OCI-LY3 (cell line): Measurements from ENCODE around the gene GSK3B.
"Not testable (repeated sequence)": the region's sequence is repeated elsewhere in the genome, so short reads cannot be mapped to it uniquely, and the experiment has no call there.

Experiments
- H2AFZ ChIP-seq: fragments of 200-600, 300-600 bp; shearing (Covaris generic); 2 replicates; pipeline ENCODE4 v1.6.0; 2014; ENCODE audit warnings: antibody characterized with exemption, low read depth, low read length
- H3K27ac ChIP-seq: fragments of 200-600, 300-600 bp; sonication (generic); 2 replicates; pipeline ENCODE4 v1.5.1; 2014; ENCODE audit warnings: mild to moderate bottlenecking, low read length, moderate library complexity, mixed read lengths
- H3K27me3 ChIP-seq: fragments of 200-600, 300-600 bp; sonication (generic); 2 replicates; pipeline ENCODE4 v1.6.1; 2014; ENCODE audit warnings: low read depth, low read length, mixed read lengths
- H3K36me3 ChIP-seq: fragments of 200-600, 300-600 bp; sonication (generic); replicated peaks from 2 replicates; pipeline ENCODE3; 2014; ENCODE audit warnings: low read depth, low read length, mixed read lengths
- H3K4me1 ChIP-seq: fragments of 300-600, 200-600 bp; sonication (generic); 2 replicates; pipeline ENCODE4 v1.6.1; 2014; ENCODE audit warnings: low read length, mixed read lengths
- H3K4me2 ChIP-seq: fragments of 200-600, 300-600 bp; sonication (generic); 2 replicates; pipeline ENCODE4 v1.6.1; 2014; ENCODE audit warnings: low read length, mixed read lengths
- H3K4me3 ChIP-seq: fragments of 300-600, 200-600 bp; sonication (generic); 2 replicates; pipeline ENCODE4 v1.5.1; 2014; ENCODE audit warnings: antibody characterized with exemption, mild to moderate bottlenecking, low read length, moderate library complexity
- H3K79me2 ChIP-seq: fragments of 300-600, 200-600 bp; shearing (Covaris generic); 2 replicates; pipeline ENCODE4 v1.6.1; 2014; ENCODE audit warnings: mild to moderate bottlenecking, low read length, mixed read lengths
- H3K9ac ChIP-seq: fragments of 300-600, 200-600 bp; shearing (Covaris generic); 2 replicates; pipeline ENCODE4 v1.6.0; 2014; ENCODE audit warnings: mild to moderate bottlenecking, low read length, moderate library complexity
- H3K9me3 ChIP-seq: fragments of 200-600, 300-600 bp; shearing (Covaris generic); 2 replicates; pipeline ENCODE4 v1.6.1; 2014; ENCODE audit warnings: low read length, mixed read lengths; ENCODE audit not compliant: insufficient read depth
- H4K20me1 ChIP-seq: fragments of 200-600, 300-600 bp; sonication (generic); 2 replicates; pipeline ENCODE4 v1.6.1; 2016; ENCODE audit warnings: low read length, mixed read lengths; ENCODE audit not compliant: insufficient read depth
- EZH2phosphoT487 ChIP-seq: fragments of 200-600 bp; shearing (Covaris generic); IDR thresholded peaks from 2 replicates; pipeline ENCODE4 v1.6.1; 2018; ENCODE audit warnings: antibody characterized with exemption, mixed run types, low read depth
- TF ChIP-seq, protein P1 (sequence below): fragments of 200-600, 300-600 bp; sonication (generic); IDR thresholded peaks from 2 replicates; pipeline ENCODE4 v1.5.1; 2014; ENCODE audit warnings: antibody characterized with exemption, low read length, low read depth

Gene GSK3B

DNA sequence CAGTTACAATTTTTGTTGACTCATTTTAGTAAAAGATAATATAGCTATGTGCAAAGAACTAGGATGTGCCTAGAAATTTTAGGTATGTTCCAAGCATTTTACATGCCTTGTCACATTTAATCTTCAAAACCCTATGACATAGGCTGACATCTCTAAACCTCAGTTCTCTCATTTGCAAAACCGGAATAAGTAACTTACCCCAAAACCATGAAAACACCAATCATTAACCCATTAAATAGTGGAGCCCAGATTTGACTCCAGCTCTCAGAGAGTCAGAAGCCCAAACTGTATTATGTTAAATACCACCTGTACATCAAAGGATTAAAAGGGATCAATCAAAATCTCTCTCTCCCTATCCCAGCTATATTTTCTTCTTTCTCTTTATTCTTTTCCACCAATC lies 36.6 kb downstream of the GSK3B start:
- Histone ChIP-seq H3K4me1 (peaks cover 5% of the 10 kb centered on the region), H4K20me1 (peaks cover 48% of the 10 kb centered on the region), H3K27me3 (no peaks in the 10 kb centered on the region), H2AFZ (no peak overlapping the region), H3K27ac (no peak overlapping the region), H3K36me3 (peaks cover 15% of the 10 kb centered on the region), H3K4me2 (no peak overlapping the region), H3K9me3 (no peaks in the 10 kb centered on the region), H3K79me2 (peaks cover 83% of the 10 kb centered on the region), H3K9ac (no peak overlapping the region), H3K4me3 (no peak overlapping the region)
- TF ChIP-seq, protein P1, sequence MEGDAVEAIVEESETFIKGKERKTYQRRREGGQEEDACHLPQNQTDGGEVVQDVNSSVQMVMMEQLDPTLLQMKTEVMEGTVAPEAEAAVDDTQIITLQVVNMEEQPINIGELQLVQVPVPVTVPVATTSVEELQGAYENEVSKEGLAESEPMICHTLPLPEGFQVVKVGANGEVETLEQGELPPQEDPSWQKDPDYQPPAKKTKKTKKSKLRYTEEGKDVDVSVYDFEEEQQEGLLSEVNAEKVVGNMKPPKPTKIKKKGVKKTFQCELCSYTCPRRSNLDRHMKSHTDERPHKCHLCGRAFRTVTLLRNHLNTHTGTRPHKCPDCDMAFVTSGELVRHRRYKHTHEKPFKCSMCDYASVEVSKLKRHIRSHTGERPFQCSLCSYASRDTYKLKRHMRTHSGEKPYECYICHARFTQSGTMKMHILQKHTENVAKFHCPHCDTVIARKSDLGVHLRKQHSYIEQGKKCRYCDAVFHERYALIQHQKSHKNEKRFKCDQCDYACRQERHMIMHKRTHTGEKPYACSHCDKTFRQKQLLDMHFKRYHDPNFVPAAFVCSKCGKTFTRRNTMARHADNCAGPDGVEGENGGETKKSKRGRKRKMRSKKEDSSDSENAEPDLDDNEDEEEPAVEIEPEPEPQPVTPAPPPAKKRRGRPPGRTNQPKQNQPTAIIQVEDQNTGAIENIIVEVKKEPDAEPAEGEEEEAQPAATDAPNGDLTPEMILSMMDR, result no peak
- TF ChIP-seq EZH2phosphoT487, result no peak

DNA sequence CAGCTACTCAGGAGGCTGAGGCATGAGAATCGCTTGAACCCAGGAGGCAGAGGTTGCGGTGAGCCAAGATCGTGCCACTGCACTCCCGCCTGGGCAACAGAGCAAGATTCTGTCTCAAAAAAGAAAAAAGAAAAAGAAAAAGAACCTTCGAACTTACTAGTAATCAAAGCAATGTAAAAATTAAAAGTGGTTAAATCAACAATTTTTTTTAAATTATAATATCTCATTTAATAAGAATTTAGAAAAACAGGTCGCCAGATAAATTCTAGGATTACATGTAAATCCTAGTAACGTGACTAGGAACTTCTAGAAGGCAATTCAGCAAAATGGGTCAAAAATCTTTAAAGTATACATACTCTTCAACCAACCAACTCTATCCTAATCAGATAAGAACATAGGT lies 37.2 kb downstream of the GSK3B start:
- Histone ChIP-seq H3K27ac (no peak overlapping the region), H3K4me1 (peaks cover 7% of the 10 kb centered on the region), H3K4me3 (no peak overlapping the region), H3K27me3 (no peaks in the 10 kb centered on the region), H3K9ac (no peak overlapping the region), H3K79me2 (peaks cover 82% of the 10 kb centered on the region), H3K36me3 (peaks cover 15% of the 10 kb centered on the region), H4K20me1 (peaks cover 47% of the 10 kb centered on the region), H2AFZ (no peak overlapping the region), H3K9me3 (no peaks in the 10 kb centered on the region), H3K4me2 (no peak overlapping the region)
- TF ChIP-seq, protein P1, result no peak
- TF ChIP-seq EZH2phosphoT487, result no peak

DNA sequence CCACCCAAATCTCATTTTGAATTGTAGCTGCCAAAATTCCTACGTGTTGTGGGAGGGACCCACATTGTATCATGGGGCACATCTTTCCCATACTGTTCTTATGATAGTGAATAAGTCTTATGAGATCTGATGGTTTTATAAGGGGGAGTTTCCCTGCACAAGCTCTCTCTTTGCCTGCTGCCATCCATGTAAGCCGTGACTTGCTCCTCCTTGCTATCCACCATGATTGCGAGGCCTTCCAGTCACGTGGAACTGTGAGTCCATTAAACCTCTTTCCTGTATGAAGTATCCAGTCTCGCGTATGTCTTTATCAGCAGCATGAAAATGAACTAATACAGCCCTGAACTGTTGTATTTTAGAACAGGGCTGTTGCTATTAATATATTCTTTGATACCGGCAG lies 40.6 kb downstream of the GSK3B start:
- H2AFZ ChIP-seq, H3K4me3 ChIP-seq, H3K9me3 ChIP-seq, H3K27ac ChIP-seq, H3K27me3 ChIP-seq, H3K4me2 ChIP-seq, H3K9ac ChIP-seq, H3K4me1 ChIP-seq: not testable (repeated sequence)
- peaks cover 76% of the 10 kb centered on the region for H3K79me2 ChIP-seq
- peaks cover 15% of the 10 kb centered on the region for H3K36me3 ChIP-seq
- peaks cover 45% of the 10 kb centered on the region for H4K20me1 ChIP-seq

DNA sequence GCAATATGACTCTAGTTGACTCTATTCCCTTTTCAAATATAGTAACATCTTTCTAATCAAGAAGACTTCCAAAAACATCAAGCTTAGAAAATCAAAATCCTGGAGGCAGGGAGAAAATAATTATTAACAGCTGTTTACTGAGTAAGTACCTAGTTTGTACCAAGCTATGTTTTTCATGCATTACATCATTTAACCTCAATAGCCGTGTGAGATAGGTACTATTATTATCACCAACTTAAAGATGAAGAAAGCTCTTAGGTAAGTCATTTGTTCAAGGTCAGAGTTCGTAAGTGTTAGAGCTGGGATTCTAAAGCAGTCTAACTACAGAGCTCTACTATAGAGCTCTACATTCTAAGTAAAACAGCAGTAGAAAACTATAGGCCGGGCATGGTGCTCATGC lies 41.6 kb downstream of the GSK3B start:
- no peak overlapping the region for H2AFZ ChIP-seq
- H3K4me2 ChIP-seq, result no peak overlapping the region
- H3K27ac ChIP-seq, result no peak overlapping the region
- TF ChIP-seq EZH2phosphoT487, result no peak
- TF ChIP-seq, protein P1, result no peak
- no peak overlapping the region for H3K4me3 ChIP-seq
- 0 out of 2 replicates have a peak, but pooled peaks cover 2% of the 10 kb centered on the region for H3K4me1 ChIP-seq
- H3K36me3 ChIP-seq, result peaks cover 16% of the 10 kb centered on the region
- peaks cover 79% of the 10 kb centered on the region for H3K79me2 ChIP-seq
- peaks cover 50% of the 10 kb centered on the region for H4K20me1 ChIP-seq
- no peak overlapping the region for H3K9ac ChIP-seq
- no peaks in the 10 kb centered on the region for H3K9me3 ChIP-seq
- no peaks in the 10 kb centered on the region for H3K27me3 ChIP-seq

DNA sequence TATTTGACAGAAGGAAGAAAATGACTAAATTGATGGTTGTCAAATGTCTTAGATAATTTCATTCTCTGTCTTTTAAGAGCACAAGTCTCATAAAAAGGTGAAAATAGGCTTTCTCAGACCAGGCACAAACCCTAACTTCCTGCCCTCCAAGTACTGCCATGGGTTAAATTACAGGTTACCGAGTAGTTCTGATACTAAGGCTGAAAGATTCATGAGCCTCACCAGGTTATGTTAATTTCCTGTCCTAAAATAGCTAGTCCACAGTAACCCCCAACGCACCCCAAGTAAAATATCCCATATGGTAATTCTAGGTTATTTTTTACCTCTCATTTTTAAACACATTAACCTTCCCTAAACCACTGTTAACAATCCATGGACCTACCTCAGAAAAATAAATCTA lies 42.0 kb downstream of the GSK3B start:
- Histone ChIP-seq H3K79me2 (peaks cover 79% of the 10 kb centered on the region), H3K36me3 (peaks cover 17% of the 10 kb centered on the region), H3K4me1 (0 out of 2 replicates have a peak, but pooled peaks cover 2% of the 10 kb centered on the region), H2AFZ (no peak overlapping the region), H3K9ac (no peak overlapping the region), H3K9me3 (no peaks in the 10 kb centered on the region), H4K20me1 (peaks cover 50% of the 10 kb centered on the region), H3K4me3 (no peak overlapping the region), H3K27me3 (no peaks in the 10 kb centered on the region), H3K27ac (no peak overlapping the region), H3K4me2 (no peak overlapping the region)
- TF ChIP-seq, protein P1, result no peak
- no peak for TF ChIP-seq EZH2phosphoT487

DNA sequence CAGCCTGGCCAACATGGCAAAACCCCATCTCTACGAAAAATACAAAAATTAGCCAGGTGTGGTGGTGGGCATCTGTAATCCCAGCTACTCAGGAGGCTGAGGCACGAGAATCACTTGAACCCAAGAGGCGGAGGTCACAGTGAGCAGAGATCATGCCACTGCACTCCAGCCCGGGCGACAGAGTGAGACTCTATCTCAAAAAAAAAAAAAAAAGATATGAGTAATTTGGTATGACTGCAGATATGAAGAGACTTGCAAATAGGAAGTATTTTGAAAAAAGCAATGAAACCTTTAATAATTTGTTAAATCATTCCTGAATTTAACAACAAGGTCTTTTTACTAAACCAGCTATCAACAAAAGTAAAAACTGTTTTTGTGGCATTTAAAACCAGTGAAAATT lies 42.7 kb downstream of the GSK3B start:
- peaks cover 80% of the 10 kb centered on the region for H3K79me2 ChIP-seq
- not testable (repeated sequence) for H3K27ac ChIP-seq, H3K9me3 ChIP-seq, H3K9ac ChIP-seq, H3K4me3 ChIP-seq, H3K4me2 ChIP-seq, H3K27me3 ChIP-seq, H2AFZ ChIP-seq, H3K4me1 ChIP-seq
- peaks cover 17% of the 10 kb centered on the region for H3K36me3 ChIP-seq
- H4K20me1 ChIP-seq, result peaks cover 50% of the 10 kb centered on the region
